GM19193 (cell line): ENCODE measurements around the gene LCE7A.

Experiments used
- POLR2A ChIP-seq: IDR thresholded peaks from 4 replicates; pipeline ENCODE4 v1.6.1; 2011; ENCODE audit not compliant: insufficient read depth, insufficient read length; ENCODE audit errors: extremely low read depth

Gene LCE7A

DNA sequence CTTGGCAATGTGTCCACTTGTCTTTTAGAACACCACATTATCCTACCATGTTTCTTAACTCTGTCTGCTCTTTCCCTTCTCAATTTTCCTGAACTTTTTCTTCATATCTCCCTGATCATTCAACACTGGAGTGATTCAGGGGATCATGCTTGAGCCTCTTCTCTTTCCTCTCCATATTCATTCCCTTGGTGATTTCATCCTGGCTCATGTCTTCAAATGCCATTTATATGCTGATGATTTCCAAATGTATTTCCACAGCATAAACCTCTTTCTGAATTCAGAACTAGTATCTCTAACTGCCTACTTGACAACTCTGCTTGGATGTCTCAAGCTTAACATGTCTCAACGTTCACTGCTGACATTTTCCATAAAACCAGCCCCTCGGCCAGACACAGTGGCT lies 40.1 kb downstream of the LCE7A start:
- TF ChIP-seq POLR2A, result no peak

DNA sequence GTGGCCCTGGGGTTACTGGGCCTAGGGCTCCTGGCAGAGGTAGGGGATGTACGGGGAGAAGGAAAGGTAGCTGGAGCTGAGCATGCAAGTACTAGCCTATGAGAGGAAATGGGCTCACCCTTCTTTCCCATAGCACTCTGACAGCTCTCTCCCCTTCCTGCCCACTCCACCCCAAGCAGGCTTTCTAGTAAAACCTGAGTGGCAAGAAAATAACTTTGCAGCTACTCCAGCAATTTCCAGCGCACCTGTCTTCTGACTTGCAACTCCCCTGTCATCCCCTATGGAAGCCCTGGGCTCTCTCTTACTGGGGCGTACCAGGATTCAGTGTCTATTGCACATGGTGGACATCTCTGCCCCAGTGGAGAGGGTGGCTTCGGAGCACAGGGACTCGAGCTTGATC lies 41.8 kb downstream of the LCE7A start:
- no peak for TF ChIP-seq POLR2A

DNA sequence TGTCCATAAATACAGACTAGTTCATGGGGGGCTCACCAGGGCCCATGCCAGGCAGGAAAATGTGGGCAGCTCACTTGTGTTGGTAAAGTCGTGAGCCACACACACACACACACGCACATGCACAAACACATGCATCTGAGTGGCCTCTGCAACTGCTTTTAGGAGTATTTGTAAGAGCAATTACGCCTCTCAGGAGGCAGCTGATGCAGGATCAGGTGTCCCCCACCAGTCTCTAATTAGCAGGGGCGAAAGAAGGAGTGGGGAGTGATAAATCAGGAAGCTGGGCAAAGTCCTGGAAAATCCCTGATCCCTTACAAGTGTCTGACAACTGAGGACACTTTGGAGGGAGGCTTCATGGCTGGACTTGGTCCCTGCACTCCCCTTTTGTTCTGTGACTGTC lies 42.8 kb downstream of the LCE7A start:
- no peak for TF ChIP-seq POLR2A

DNA sequence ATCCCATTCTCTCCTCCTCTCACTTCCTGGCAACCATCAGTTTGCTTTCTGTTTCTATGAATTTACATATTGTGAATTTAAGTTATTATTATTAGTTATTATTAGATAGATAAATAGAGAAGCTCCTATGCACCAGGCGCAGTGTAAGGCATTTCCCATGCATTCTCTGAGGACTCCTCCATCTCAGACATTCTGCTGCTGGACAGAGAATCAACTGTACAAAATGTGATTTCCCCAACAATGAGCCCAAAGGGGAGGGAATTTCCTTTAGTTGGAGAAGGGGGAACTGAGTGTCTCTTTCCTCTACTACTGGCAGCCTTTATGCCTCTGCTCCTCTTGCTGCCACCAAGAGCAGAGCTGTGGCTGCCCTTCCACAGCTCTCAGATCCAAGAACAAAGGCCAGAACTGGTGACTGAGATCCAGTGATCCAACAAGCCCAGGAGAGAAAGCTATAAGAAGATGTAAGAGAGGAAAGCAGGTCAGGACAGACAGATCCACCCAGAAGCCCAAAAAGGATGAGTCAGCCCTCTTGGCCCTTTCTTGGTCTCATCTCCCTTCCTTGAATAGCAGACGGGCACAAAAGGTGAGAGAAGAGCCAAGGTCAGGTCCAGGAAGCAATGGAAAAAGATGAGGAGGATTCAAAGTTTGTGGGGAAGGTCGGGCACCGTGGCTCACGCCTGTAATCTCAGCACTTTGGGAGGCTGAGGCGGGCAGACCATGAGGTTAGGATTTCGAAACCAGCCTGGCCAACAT lies 45.1 kb downstream of the LCE7A start:
- TF ChIP-seq POLR2A, result no peak

DNA sequence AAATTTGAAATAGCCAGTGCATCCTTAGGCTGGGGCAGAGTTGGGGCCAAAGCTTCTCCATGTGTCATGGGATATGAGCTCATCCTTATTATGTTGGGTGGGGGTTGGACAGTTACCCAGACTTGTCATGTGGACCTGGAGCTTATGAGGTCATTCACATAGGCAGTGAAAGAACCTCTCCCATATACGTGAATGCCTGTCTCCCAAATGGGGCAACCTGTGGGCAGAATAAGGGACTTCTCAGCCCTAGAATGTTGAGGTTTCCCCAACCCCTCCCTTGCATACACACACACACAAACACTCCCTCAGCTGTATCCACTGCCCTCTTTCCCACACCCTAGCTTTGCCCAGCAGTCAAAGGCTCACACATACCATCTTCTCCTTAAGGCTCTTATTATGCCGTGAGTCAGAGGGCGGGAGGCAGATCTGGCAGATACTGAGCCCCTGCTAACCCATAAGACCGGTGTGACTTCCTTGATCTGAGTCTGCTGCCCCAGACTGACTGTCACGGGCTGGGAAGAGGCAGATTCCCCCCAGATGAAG lies 46.3 kb downstream of the LCE7A start:
- TF ChIP-seq POLR2A, result no peak

DNA sequence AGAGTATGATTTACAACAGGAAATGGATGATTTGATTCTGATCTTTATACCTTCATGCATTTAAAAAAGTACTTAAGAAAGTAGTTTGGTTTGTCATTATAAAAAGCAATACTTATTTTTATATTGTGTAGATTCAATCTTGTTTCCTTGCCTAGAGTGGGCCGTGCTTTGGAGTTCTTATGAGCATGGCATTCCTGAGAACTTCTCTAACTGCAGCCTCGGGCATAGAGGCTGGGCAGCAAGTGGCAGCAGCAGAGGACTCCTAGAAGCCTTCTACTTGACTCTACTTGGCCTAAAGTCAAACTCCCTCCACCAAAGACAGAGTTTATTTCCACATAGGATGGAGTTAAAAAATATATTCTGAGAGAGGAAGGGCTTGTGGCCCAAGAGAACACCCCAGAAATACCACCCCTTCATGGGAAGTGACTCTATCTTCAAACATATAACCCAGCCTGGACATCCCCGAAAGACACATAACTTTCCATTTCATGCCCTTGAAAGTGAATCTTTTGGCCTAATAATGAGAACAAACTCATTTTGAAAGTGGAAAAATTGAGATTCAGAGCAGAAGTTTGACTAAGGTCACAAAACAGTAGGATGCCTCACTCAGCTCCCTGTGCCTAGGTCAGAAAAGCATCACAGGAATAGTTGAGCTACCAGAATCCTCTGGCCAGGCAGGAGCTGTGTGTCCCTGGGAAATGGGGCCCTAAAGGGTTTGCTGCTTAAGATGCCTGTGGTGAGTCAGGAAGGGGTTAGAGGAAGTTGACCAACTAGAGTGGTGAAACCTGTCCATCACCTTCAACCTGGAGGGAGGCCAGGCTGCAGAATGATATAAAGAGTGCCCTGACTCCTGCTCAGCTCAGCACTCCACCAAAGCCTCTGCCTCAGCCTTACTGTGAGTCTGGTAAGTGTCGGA lies 48.1 kb downstream of the LCE7A start, which contains the start of gene IVL:
IVL (plus strand) TSS at position 861 of the 916 bp plus-strand sequence. CDS start 1,252 bp downstream, outside the sequence.
- TF ChIP-seq POLR2A, result no peak

DNA sequence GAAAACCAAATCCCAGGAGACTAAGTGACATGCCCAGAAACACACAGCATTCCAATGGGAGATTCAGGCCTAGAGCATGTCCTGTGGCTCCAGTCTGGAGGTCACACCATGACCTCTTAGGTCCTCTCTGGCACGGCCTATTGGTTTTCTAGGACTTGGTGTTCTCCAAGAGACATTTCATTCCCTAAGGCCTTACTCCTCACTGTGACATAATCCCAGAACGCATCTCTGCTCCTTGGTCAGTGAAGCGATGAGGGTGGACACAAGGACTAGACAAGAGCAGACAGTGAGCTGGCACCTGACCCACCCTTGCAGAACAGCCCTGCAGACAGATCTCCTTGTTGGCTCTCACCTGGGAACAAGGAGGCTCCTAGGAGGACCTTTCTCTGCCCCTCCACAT lies 49.4 kb downstream of the LCE7A start:
- no peak for TF ChIP-seq POLR2A
